Measurements from ENCODE around the gene TEC.
"Not testable (repeated sequence)": the region's sequence is repeated elsewhere in the genome, so short reads cannot be mapped to it uniquely, and the experiment has no call there.

TEC gene

GRCh38 chr4:48268956-48269860 is at the start of gene TEC:
Gene TEC (minus strand): TSS chr4:48269838. CDS start chr4:48228614, 41,224 bp downstream.
- no peak for DNase-seq (ENCODE audit: low spot score)

- peak; percentile 49 for DNase-seq (ENCODE audit: low spot score)
Observed at GRCh38 chr4:48315728-48316630, 46.3 kb upstream of the TEC start.

GRCh38 chr4:48314746-48315145 is 45.1 kb upstream of the TEC start:
- DNase-seq (ENCODE audit: low spot score): not testable (repeated sequence)

- DNase-seq (ENCODE audit: low spot score): no peak
Observed at GRCh38 chr4:48311896-48312295, 42.3 kb upstream of the TEC start.

GRCh38 chr4:48308901-48309300 is 39.3 kb upstream of the TEC start:
- DNase-seq (ENCODE audit: low spot score): no peak

- DNase-seq (ENCODE audit: low spot score): no peak
Observed at GRCh38 chr4:48307528-48307927, 37.9 kb upstream of the TEC start.

GRCh38 chr4:48305508-48305907 is 35.9 kb upstream of the TEC start:
- DNase-seq (ENCODE audit: low spot score): no peak

GRCh38 chr4:48300004-48300403 is 30.4 kb upstream of the TEC start:
- DNase-seq (ENCODE audit: low spot score): no peak

GRCh38 chr4:48299560-48299959 is 29.9 kb upstream of the TEC start:
- DNase-seq (ENCODE audit: low spot score): no peak

GRCh38 chr4:48297256-48297846 is 27.7 kb upstream of the TEC start:
- DNase-seq (ENCODE audit: low spot score): no peak

GRCh38 chr4:48296365-48296764 is 26.7 kb upstream of the TEC start:
- DNase-seq (ENCODE audit: low spot score): no peak

GRCh38 chr4:48295116-48295515 is 25.5 kb upstream of the TEC start:
- no peak for DNase-seq (ENCODE audit: low spot score)

- not testable (repeated sequence) for DNase-seq (ENCODE audit: low spot score)
Observed at GRCh38 chr4:48292218-48292790, 22.7 kb upstream of the TEC start.

- DNase-seq (ENCODE audit: low spot score): peak; percentile 10
Observed at GRCh38 chr4:48290146-48290772, 20.6 kb upstream of the TEC start.

- not testable (repeated sequence) for DNase-seq (ENCODE audit: low spot score)
Observed at GRCh38 chr4:48286060-48286459, 16.4 kb upstream of the TEC start.

- not testable (repeated sequence) for DNase-seq (ENCODE audit: low spot score)
Observed at GRCh38 chr4:48285640-48286039, 16.0 kb upstream of the TEC start.

- DNase-seq (ENCODE audit: low spot score): no peak
Observed at GRCh38 chr4:48275686-48276085, 6.0 kb upstream of the TEC start.

GRCh38 chr4:48275247-48275646 is 5.6 kb upstream of the TEC start:
- no peak for DNase-seq (ENCODE audit: low spot score)

- no peak for DNase-seq (ENCODE audit: low spot score)
Observed at GRCh38 chr4:48271626-48272025, 2.0 kb upstream of the TEC start.

GRCh38 chr4:48270951-48271473 is 1.4 kb upstream of the TEC start:
- DNase-seq (ENCODE audit: low spot score): no peak

- DNase-seq (ENCODE audit: low spot score): no peak
Observed at GRCh38 chr4:48270523-48270897, 872 bp upstream of the TEC start.

All from kidney capillary endothelial cell (primary cell).